ENCODE measurements around the gene DTD1.

- TF ChIP-seq CTCF (IDR thresholded peaks at IDR 0.05) = no peak
- TF ChIP-seq GABPA (IDR thresholded peaks at IDR 0.05; ENCODE audit: low read depth) = no peak
- TF ChIP-seq RAD21 (IDR thresholded peaks at IDR 0.05; ENCODE audit: low read length) = no peak
- TF ChIP-seq CHD2 (IDR thresholded peaks at IDR 0.05; ENCODE audit: low read length, partially characterized antibody) = no peak
- TF ChIP-seq FOXM1 (IDR thresholded peaks at IDR 0.05; ENCODE audit: low read depth) = no peak
- TF ChIP-seq REST (IDR thresholded peaks at IDR 0.05; ENCODE audit: low read depth, low read length) = no peak
- TF ChIP-seq SMC3 (IDR thresholded peaks at IDR 0.05; ENCODE audit: low read depth, low read length) = no peak
- no peak for TF ChIP-seq TAF1 (IDR thresholded peaks at IDR 0.05; ENCODE audit: borderline replicate concordance, low read depth, low read length)
- TF ChIP-seq, protein P1, sequence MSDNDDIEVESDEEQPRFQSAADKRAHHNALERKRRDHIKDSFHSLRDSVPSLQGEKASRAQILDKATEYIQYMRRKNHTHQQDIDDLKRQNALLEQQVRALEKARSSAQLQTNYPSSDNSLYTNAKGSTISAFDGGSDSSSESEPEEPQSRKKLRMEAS (IDR thresholded peaks at IDR 0.05; ENCODE audit: low read depth) = no peak
- TF ChIP-seq MXI1 (IDR thresholded peaks at IDR 0.05; ENCODE audit: low read depth, low read length) = no peak
- TF ChIP-seq POLR2AphosphoS5 (IDR thresholded peaks at IDR 0.05; ENCODE audit: low read depth, low read length) = no peak
- no peak for TF ChIP-seq SIN3A (IDR thresholded peaks at IDR 0.05; ENCODE audit: borderline replicate concordance, low read depth, low read length)
Observed at GRCh38 chr20:18634501-18634900, 46.6 kb downstream of the DTD1 start.
